ENCODE measurements around the gene CNTRL.
"Not testable (repeated sequence)": the region's sequence is repeated elsewhere in the genome, so short reads cannot be mapped to it uniquely, and the experiment has no call there.

The CNTRL gene

DNA sequence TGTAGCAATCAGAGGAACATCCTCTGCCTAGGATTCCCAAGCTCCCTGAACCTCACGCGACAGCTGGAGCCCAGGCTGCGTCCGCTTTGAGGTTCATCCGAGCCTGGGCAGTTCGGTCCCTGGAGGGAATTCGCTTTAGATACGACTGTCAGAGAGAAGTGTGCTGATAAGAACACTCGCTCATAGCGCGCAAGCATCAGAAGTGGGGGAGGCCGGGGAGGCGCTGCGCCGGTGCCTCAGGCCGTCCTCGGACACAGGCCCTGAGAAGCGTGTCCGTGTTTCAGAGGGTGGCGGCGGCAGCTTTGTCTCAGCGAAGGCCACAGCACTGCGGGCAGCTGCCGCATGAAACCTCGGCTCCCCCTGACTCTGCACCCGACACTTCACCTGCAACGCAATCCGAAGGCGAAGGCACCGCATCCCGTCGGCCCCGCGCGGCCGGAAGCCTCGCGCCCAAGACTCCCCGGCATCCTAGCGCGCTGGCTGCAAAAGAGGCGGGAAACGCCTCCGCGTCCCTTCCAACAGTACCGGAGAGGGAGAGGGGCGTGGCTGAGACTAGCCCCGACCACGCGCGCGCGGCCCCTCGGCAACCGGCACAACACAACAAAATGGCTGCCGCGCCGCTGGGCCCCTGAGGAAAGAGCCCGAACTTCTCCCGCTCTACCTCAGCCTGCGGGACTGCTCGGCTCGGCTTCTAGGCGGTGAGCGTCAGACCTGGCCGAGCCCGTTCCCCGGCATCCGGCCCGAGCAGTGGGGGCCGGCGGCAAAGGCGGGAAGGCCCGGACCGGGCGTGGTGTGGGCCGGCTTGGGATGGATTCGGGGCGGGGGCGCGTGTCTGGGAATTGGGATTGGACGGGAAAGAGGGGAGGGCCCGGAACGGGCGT is at the start of gene CNTRL:
TSS of gene CNTRL (plus strand) at position 586 of the 881 bp plus-strand sequence. CDS start 13,372 bp downstream, outside the sequence.
- Histone ChIP-seq H3K4me3 (ENCODE audit: low read depth in 1 of 2, low read length in 2 of 2) (peak within 1 kb of the TSS; percentile 78 to 90), H3K27ac (ENCODE audit: low read length) (peak within 1 kb of the TSS; percentile 83), H3K9me3 (ENCODE audit: control insufficient read depth in 1 of 2, low read length in 2 of 2) (no peaks in the 10 kb centered on the region), H3K27me3 (ENCODE audit: low read depth, low read length) (no peaks in the 10 kb centered on the region), H3K4me1 (ENCODE audit: control insufficient read depth in 1 of 2, insufficient read depth in 2 of 2, low read length in 2 of 2) (peaks cover 0 to 10% of the 10 kb centered on the region in 2 donors), H3K36me3 (ENCODE audit: control insufficient read depth in 1 of 2, insufficient read depth in 2 of 2, low read length in 2 of 2) (no peaks in the 10 kb centered on the region)

DNA sequence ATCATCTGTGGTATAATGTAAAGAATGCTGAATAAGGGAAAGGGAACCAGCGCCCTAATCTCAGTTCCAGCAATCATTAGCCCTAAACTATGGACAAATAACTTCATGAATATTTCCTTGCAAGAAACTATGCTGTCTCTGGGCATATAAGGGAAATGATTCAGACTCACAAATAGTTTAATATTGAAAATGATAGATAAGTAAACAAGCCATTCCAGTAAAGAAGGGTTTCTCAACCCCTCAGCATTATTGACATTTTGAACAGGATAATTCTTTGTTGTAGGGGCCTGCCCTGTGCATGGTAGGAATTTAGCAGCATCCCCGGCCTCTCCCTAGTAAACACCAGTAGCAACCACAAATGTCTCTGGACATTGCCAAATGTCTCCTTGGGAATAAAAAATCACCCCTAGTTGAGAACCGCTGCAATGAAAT is 48.5 kb upstream of the CNTRL start:
- H3K27ac ChIP-seq (ENCODE audit: low read length) = no peak overlapping the region
- H3K4me1 ChIP-seq (ENCODE audit: control insufficient read depth in 1 of 2, insufficient read depth in 2 of 2, low read length in 2 of 2) = no peaks in the 10 kb centered on the region
- H3K9me3 ChIP-seq (ENCODE audit: control insufficient read depth in 1 of 2, low read length in 2 of 2) = no peaks in the 10 kb centered on the region
- H3K27me3 ChIP-seq (ENCODE audit: low read depth, low read length) = no peaks in the 10 kb centered on the region
- no peak overlapping the region for H3K4me3 ChIP-seq (ENCODE audit: low read depth in 1 of 2, low read length in 2 of 2)
- no peaks in the 10 kb centered on the region for H3K36me3 ChIP-seq (ENCODE audit: control insufficient read depth in 1 of 2, insufficient read depth in 2 of 2, low read length in 2 of 2)

DNA sequence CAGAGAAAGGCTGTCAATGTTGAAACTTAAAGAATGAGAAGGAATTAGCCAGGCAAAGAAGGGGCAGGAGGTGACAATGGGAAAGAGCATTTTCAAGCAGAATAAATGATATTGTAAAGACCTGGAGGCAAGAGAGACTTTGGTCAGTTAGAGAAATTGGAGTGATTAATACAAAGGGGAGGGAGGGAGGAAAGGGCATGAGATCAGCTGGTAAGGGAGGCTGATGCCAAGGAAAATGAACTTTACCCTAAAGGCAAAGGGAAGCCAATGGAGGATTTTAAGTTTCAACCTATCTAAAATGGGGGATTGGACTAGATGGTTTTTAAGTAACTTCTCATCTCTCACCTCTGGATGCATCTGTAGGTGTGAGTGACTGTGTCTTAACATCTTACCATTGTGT is 48.0 kb upstream of the CNTRL start:
- H3K9me3 ChIP-seq (ENCODE audit: control insufficient read depth in 1 of 2, low read length in 2 of 2) = no peaks in the 10 kb centered on the region
- H3K27me3 ChIP-seq (ENCODE audit: low read depth, low read length) = no peaks in the 10 kb centered on the region
- H3K36me3 ChIP-seq (ENCODE audit: control insufficient read depth in 1 of 2, insufficient read depth in 2 of 2, low read length in 2 of 2) = no peaks in the 10 kb centered on the region
- H3K4me1 ChIP-seq (ENCODE audit: control insufficient read depth in 1 of 2, insufficient read depth in 2 of 2, low read length in 2 of 2) = no peaks in the 10 kb centered on the region
- no peak overlapping the region for H3K27ac ChIP-seq (ENCODE audit: low read length)
- H3K4me3 ChIP-seq (ENCODE audit: low read depth in 1 of 2, low read length in 2 of 2) = no peak overlapping the region

DNA sequence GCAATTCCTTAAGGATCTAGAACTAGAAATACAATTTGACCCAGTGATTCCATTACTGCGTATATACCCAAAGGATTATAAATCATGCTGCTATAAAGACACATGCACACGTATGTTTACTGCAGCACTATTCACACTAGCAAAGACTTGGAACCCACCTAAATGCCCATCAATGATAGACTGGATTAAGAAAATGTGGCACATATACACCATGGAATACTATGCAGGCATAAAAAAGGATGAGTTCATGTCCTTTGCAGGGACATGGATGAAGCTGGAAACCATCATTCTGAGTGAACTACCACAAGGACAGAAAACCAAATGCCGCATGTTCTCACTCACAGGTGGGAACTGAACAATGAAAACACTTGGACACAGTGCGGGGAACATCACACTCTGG is 46.5 kb upstream of the CNTRL start:
- H3K27ac ChIP-seq (ENCODE audit: low read length); H3K9me3 ChIP-seq (ENCODE audit: control insufficient read depth in 1 of 2, low read length in 2 of 2); H3K27me3 ChIP-seq (ENCODE audit: low read depth, low read length); H3K36me3 ChIP-seq (ENCODE audit: control insufficient read depth in 1 of 2, insufficient read depth in 2 of 2, low read length in 2 of 2); H3K4me3 ChIP-seq (ENCODE audit: low read depth in 1 of 2, low read length in 2 of 2); H3K4me1 ChIP-seq (ENCODE audit: control insufficient read depth in 1 of 2, insufficient read depth in 2 of 2, low read length in 2 of 2): not testable (repeated sequence)

DNA sequence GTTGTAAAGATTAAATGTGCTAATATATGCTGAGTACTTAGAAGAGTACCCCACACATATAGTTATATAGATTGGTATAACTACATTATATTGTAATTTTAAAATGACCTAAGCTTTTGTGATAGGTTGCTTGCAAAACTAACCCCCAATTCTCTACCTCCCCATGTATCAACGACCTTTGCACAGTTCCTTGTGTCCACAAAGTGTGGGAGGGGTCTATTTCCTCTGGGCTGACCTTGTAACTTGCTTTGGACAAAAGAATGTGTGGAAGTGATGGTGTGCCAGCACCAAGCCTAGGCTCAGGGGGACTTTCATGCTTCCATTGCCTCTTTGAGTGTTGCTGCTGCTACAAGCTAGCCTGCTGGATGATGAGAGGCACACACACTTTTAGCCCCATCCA is 45.3 kb upstream of the CNTRL start:
- H3K4me1 ChIP-seq (ENCODE audit: control insufficient read depth in 1 of 2, insufficient read depth in 2 of 2, low read length in 2 of 2) = no peaks in the 10 kb centered on the region
- peaks cover 0 to 4% of the 10 kb centered on the region in 2 donors for H3K36me3 ChIP-seq (ENCODE audit: control insufficient read depth in 1 of 2, insufficient read depth in 2 of 2, low read length in 2 of 2)
- no peak overlapping the region for H3K27ac ChIP-seq (ENCODE audit: low read length)
- H3K27me3 ChIP-seq (ENCODE audit: low read depth, low read length) = no peaks in the 10 kb centered on the region
- H3K4me3 ChIP-seq (ENCODE audit: low read depth in 1 of 2, low read length in 2 of 2) = no peak overlapping the region
- H3K9me3 ChIP-seq (ENCODE audit: control insufficient read depth in 1 of 2, low read length in 2 of 2) = no peaks in the 10 kb centered on the region

GRCh38 chr9:121034529-121034928 is 40.2 kb upstream of the CNTRL start:
- Histone ChIP-seq H3K9me3 (ENCODE audit: control insufficient read depth in 1 of 2, low read length in 2 of 2) (no peaks in the 10 kb centered on the region), H3K4me3 (ENCODE audit: low read depth in 1 of 2, low read length in 2 of 2) (no peak overlapping the region), H3K36me3 (ENCODE audit: control insufficient read depth in 1 of 2, insufficient read depth in 2 of 2, low read length in 2 of 2) (peaks cover 0 to 4% of the 10 kb centered on the region in 2 donors), H3K27ac (ENCODE audit: low read length) (no peak overlapping the region), H3K27me3 (ENCODE audit: low read depth, low read length) (no peaks in the 10 kb centered on the region), H3K4me1 (ENCODE audit: control insufficient read depth in 1 of 2, insufficient read depth in 2 of 2, low read length in 2 of 2) (no peaks in the 10 kb centered on the region)

- not testable (repeated sequence) for H3K27me3 ChIP-seq (ENCODE audit: low read depth, low read length); H3K36me3 ChIP-seq (ENCODE audit: control insufficient read depth in 1 of 2, insufficient read depth in 2 of 2, low read length in 2 of 2); H3K27ac ChIP-seq (ENCODE audit: low read length); H3K4me3 ChIP-seq (ENCODE audit: low read depth in 1 of 2, low read length in 2 of 2); H3K4me1 ChIP-seq (ENCODE audit: control insufficient read depth in 1 of 2, insufficient read depth in 2 of 2, low read length in 2 of 2); H3K9me3 ChIP-seq (ENCODE audit: control insufficient read depth in 1 of 2, low read length in 2 of 2)
These were observed 39.0 kb upstream of the CNTRL start for GRCh38 chr9:121035717-121036116.

DNA sequence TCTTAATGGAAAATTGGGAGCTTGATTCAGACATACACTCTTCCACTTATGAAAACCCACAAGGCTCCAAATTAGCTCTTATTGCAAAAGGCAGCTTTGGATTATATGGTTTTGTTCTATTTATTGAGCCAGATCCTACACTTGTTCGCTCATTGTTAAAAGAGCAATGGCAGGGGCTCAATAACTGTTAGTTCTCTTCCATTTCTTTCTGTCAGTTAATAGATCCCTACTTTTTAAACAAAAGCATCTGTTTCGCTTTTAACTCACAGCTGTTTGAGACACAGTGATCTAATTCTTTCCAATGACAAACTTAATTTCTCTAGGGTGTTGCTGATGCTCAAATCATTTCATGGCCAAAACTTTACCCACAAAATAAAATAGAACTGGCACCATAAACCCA is 36.4 kb upstream of the CNTRL start:
- Histone ChIP-seq H3K9me3 (ENCODE audit: control insufficient read depth in 1 of 2, low read length in 2 of 2) (no peaks in the 10 kb centered on the region), H3K4me1 (ENCODE audit: control insufficient read depth in 1 of 2, insufficient read depth in 2 of 2, low read length in 2 of 2) (no peaks in the 10 kb centered on the region), H3K4me3 (ENCODE audit: low read depth in 1 of 2, low read length in 2 of 2) (no peak overlapping the region), H3K36me3 (ENCODE audit: control insufficient read depth in 1 of 2, insufficient read depth in 2 of 2, low read length in 2 of 2) (peaks cover 0 to 1% of the 10 kb centered on the region in 2 donors), H3K27me3 (ENCODE audit: low read depth, low read length) (no peaks in the 10 kb centered on the region), H3K27ac (ENCODE audit: low read length) (no peak overlapping the region)

DNA sequence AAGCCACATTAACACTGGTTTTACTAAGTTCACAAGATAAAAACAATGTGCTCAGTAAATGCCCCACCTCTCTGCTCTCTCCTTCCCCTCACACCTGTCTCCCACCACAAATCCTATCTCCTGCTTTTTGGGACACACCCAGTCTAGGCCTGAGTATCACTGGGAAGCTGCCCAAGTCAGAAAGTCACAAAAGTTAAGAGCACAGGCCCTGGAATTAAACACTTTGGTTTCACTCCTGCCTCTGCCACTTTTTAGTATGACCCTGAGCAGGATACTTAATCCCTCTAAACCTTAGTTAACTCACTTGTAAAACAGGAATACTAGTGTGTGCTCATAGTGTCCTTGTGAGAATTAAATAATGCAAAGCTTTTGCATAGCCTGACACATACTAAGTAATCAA is 36.0 kb upstream of the CNTRL start:
- Histone ChIP-seq H3K4me1 (ENCODE audit: control insufficient read depth in 1 of 2, insufficient read depth in 2 of 2, low read length in 2 of 2) (no peaks in the 10 kb centered on the region), H3K36me3 (ENCODE audit: control insufficient read depth in 1 of 2, insufficient read depth in 2 of 2, low read length in 2 of 2) (no peaks in the 10 kb centered on the region), H3K4me3 (ENCODE audit: low read depth in 1 of 2, low read length in 2 of 2) (no peak overlapping the region), H3K27ac (ENCODE audit: low read length) (no peak overlapping the region), H3K9me3 (ENCODE audit: control insufficient read depth in 1 of 2, low read length in 2 of 2) (no peaks in the 10 kb centered on the region), H3K27me3 (ENCODE audit: low read depth, low read length) (no peaks in the 10 kb centered on the region)

GRCh38 chr9:121048175-121048574 is 26.6 kb upstream of the CNTRL start:
- no peak overlapping the region for H3K27ac ChIP-seq (ENCODE audit: low read length)
- no peaks in the 10 kb centered on the region for H3K4me1 ChIP-seq (ENCODE audit: control insufficient read depth in 1 of 2, insufficient read depth in 2 of 2, low read length in 2 of 2)
- no peak overlapping the region for H3K4me3 ChIP-seq (ENCODE audit: low read depth in 1 of 2, low read length in 2 of 2)
- H3K27me3 ChIP-seq (ENCODE audit: low read depth, low read length) = no peaks in the 10 kb centered on the region
- no peaks in the 10 kb centered on the region for H3K36me3 ChIP-seq (ENCODE audit: control insufficient read depth in 1 of 2, insufficient read depth in 2 of 2, low read length in 2 of 2)
- no peaks in the 10 kb centered on the region for H3K9me3 ChIP-seq (ENCODE audit: control insufficient read depth in 1 of 2, low read length in 2 of 2)

DNA sequence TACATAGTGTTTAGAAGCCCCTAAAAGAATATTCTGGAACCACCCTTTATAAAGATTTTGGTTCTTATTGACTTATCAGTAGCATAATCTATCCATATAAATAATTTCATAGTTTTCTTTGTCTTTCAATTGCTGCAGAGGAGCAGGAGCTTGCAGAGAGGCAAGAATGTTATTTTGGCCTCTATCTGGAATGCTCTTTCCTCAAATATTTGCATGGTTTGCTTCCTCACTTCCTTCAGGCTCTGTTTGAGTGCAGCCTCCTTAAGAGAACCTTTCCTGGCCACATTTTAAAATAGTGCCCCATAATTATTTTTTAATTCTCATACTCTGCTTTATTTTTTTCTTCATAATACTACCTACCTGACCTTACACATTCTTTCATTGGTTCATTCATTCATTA is 26.1 kb upstream of the CNTRL start:
- Histone ChIP-seq H3K27ac (ENCODE audit: low read length) (no peak overlapping the region), H3K9me3 (ENCODE audit: control insufficient read depth in 1 of 2, low read length in 2 of 2) (no peaks in the 10 kb centered on the region), H3K4me3 (ENCODE audit: low read depth in 1 of 2, low read length in 2 of 2) (no peak overlapping the region), H3K36me3 (ENCODE audit: control insufficient read depth in 1 of 2, insufficient read depth in 2 of 2, low read length in 2 of 2) (no peaks in the 10 kb centered on the region), H3K4me1 (ENCODE audit: control insufficient read depth in 1 of 2, insufficient read depth in 2 of 2, low read length in 2 of 2) (no peaks in the 10 kb centered on the region), H3K27me3 (ENCODE audit: low read depth, low read length) (no peaks in the 10 kb centered on the region)

Data from muscle layer of duodenum (tissue), 2 donors.